ENCODE results near the gene PSTPIP1. TPM values are rescaled to one million over a fixed set of nuclear protein-coding genes. Genes with fewer than 3 reads are reported as not detected.

The PSTPIP1 gene
- total and polyA plus RNA-seq, 2 experiments from 2014 or later = 0.80 TPM; not detected in 1

- Histone ChIP-seq H2AFZ (no peak overlapping the region), H3K4me2 (ENCODE audit: unreplicated experiment) (no peak overlapping the region), H3K27ac (no peak overlapping the region), H3K9me2 (ENCODE audit: insufficient read depth) (no peaks in the 10 kb centered on the region), H3K36me3 (ENCODE audit: low read depth) (no peaks in the 10 kb centered on the region), H3K9me3 (ENCODE audit: low read depth) (no peaks in the 10 kb centered on the region), H3K27me3 (replicated peaks; ENCODE audit: insufficient read depth) (no peaks in the 10 kb centered on the region), H3K79me2 (ENCODE audit: insufficient read depth) (no peaks in the 10 kb centered on the region), H3K4me1 (ENCODE audit: insufficient read depth) (no peaks in the 10 kb centered on the region), H3K9ac (no peak overlapping the region), H3F3A (ENCODE audit: insufficient read depth) (no peaks in the 10 kb centered on the region), H3K4me3 (no peak overlapping the region), H4K20me1 (ENCODE audit: insufficient read depth) (no peaks in the 10 kb centered on the region)
- no peak for DNase-seq
- in situ Hi-C loops (cut with MboI) = no loop called here
- 80 to 88% methylated on average over 23 of the region's 23 CpGs for WGBS, 2 experiments (ENCODE audit: low coverage in 1 of 2, low lambda C conversion rate in 2 of 2, missing lambda C conversion rate in 2 of 2)
- TF ChIP-seq EZH2phosphoT487 (IDR thresholded peaks at IDR 0.05; ENCODE audit: insufficient read depth, low read depth) (no peak), EZH2 (IDR thresholded peaks at IDR 0.05; ENCODE audit: insufficient read depth, poor library complexity, severe bottlenecking) (no peak)
These were observed 19.5 kb downstream of the PSTPIP1 start for GRCh38 chr15:77014132-77015081.

DNA sequence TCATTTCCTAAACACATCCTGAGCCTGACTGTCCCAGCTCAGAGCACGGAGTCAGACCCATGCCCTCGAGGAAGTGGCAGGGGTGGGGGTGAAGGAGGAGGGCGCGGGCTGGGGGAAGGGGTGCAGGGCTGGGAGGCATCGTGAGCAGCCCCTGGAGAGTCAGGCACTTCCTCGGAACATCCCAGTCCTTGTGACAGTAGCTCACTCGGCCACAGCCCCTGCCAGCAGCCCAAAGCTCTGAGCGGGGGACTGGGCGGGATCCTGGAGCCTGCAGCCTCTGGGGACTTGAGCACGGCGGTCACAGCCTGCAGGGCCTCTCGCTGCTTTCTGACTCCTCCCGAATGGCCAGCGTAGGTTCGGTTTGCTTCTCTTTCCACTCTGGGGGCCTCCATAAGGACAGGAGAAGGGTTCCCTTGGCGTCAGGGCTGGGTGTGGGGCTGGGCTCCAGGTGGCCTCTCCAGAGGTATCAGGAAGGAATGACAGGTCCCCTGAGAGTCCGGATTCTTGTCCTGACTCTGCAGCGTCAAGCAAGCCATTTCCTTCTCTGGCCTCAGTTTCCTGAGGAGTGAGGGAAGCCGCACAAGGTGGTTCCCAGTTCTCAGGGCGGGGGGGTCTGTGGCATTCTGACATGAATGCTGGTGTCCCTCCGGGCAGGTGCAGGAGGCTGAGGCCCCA, 20.9 kb downstream of the PSTPIP1 start:
- Histone ChIP-seq H3K9me2 (ENCODE audit: insufficient read depth) (no peaks in the 10 kb centered on the region), H3K36me3 (ENCODE audit: low read depth) (no peaks in the 10 kb centered on the region), H3K4me3 (no peak overlapping the region), H3K4me2 (ENCODE audit: unreplicated experiment) (no peak overlapping the region), H3K27ac (no peak overlapping the region), H3K9me3 (ENCODE audit: low read depth) (no peaks in the 10 kb centered on the region), H2AFZ (no peak overlapping the region), H3K9ac (no peak overlapping the region), H4K20me1 (ENCODE audit: insufficient read depth) (no peaks in the 10 kb centered on the region), H3F3A (ENCODE audit: insufficient read depth) (no peaks in the 10 kb centered on the region), H3K79me2 (ENCODE audit: insufficient read depth) (no peaks in the 10 kb centered on the region), H3K4me1 (ENCODE audit: insufficient read depth) (peaks cover 4% of the 10 kb centered on the region; the same call in 1 of the 2 replicates), H3K27me3 (replicated peaks; ENCODE audit: insufficient read depth) (no peaks in the 10 kb centered on the region)
- DNase-seq = no peak
- in situ Hi-C loops (cut with MboI) = no loop called here
- 56 to 65% methylated on average over 17 to 21 of the region's 21 CpGs for WGBS, 2 experiments (ENCODE audit: low coverage in 1 of 2, low lambda C conversion rate in 2 of 2, missing lambda C conversion rate in 2 of 2)
- no peak for TF ChIP-seq EZH2 (IDR thresholded peaks at IDR 0.05; ENCODE audit: insufficient read depth, poor library complexity, severe bottlenecking)
- no peak for TF ChIP-seq EZH2phosphoT487 (IDR thresholded peaks at IDR 0.05; ENCODE audit: insufficient read depth, low read depth)

- Histone ChIP-seq H3K27ac (no peak overlapping the region), H3K27me3 (replicated peaks; ENCODE audit: insufficient read depth) (no peaks in the 10 kb centered on the region), H3F3A (ENCODE audit: insufficient read depth) (no peaks in the 10 kb centered on the region), H3K4me2 (ENCODE audit: unreplicated experiment) (no peak overlapping the region), H3K9me3 (ENCODE audit: low read depth) (no peaks in the 10 kb centered on the region), H2AFZ (no peak overlapping the region), H3K9ac (no peak overlapping the region), H3K9me2 (ENCODE audit: insufficient read depth) (no peaks in the 10 kb centered on the region), H3K4me3 (no peak overlapping the region), H3K79me2 (ENCODE audit: insufficient read depth) (no peaks in the 10 kb centered on the region), H3K36me3 (ENCODE audit: low read depth) (no peaks in the 10 kb centered on the region), H3K4me1 (ENCODE audit: insufficient read depth) (peaks cover 8% of the 10 kb centered on the region; the same call in 1 of the 2 replicates), H4K20me1 (ENCODE audit: insufficient read depth) (no peaks in the 10 kb centered on the region)
- in situ Hi-C loops (cut with MboI) = no loop called here
- no peak for DNase-seq
- WGBS, 2 experiments (ENCODE audit: low coverage in 1 of 2, low lambda C conversion rate in 2 of 2, missing lambda C conversion rate in 2 of 2) = 60 to 78% methylated on average over 3 of the region's 3 CpGs
- TF ChIP-seq EZH2phosphoT487 (IDR thresholded peaks at IDR 0.05; ENCODE audit: insufficient read depth, low read depth) (no peak), EZH2 (IDR thresholded peaks at IDR 0.05; ENCODE audit: insufficient read depth, poor library complexity, severe bottlenecking) (no peak)
These were observed 21.4 kb downstream of the PSTPIP1 start for GRCh38 chr15:77016321-77016695.

DNA sequence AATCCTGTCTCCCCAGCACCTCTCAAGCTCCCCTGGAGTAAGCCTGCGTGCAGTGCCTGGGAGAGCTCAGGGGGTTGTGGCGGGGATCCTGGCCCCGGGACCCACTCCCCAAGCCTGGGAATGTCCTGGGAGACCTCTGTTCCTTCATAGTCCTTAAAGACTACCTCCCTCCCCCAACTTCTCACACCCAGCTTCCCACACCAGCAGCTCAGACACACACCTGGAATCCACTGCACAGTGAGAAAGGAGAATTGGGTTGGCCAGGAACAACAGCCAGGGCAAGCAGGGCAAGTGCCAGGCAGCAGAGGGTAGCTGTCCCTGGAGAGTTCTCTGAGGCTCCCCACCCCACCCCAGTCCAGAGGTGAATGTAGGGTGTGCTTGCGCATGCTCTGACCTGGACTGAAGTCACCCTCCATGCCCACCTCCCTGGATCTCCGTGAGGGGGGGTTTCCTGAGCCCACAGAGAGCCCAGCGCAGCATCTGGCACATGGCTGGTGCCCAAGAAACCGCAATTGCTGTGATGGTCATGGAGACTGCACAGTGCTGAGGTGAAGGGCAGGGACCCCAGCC, 22.2 kb downstream of the PSTPIP1 start:
- DNase-seq = no peak
- Histone ChIP-seq H3K4me2 (ENCODE audit: unreplicated experiment) (no peak overlapping the region), H3K9me3 (ENCODE audit: low read depth) (no peaks in the 10 kb centered on the region), H3K9me2 (ENCODE audit: insufficient read depth) (no peaks in the 10 kb centered on the region), H3K9ac (no peak overlapping the region), H3K27me3 (replicated peaks; ENCODE audit: insufficient read depth) (no peaks in the 10 kb centered on the region), H3F3A (ENCODE audit: insufficient read depth) (no peaks in the 10 kb centered on the region), H2AFZ (no peak overlapping the region), H3K4me1 (ENCODE audit: insufficient read depth) (peaks cover 17% of the 10 kb centered on the region), H3K4me3 (no peak overlapping the region), H3K27ac (no peak overlapping the region), H3K36me3 (ENCODE audit: low read depth) (no peaks in the 10 kb centered on the region), H3K79me2 (ENCODE audit: insufficient read depth) (no peaks in the 10 kb centered on the region), H4K20me1 (ENCODE audit: insufficient read depth) (no peaks in the 10 kb centered on the region)
- TF ChIP-seq EZH2phosphoT487 (IDR thresholded peaks at IDR 0.05; ENCODE audit: insufficient read depth, low read depth) = no peak
- no peak for TF ChIP-seq EZH2 (IDR thresholded peaks at IDR 0.05; ENCODE audit: insufficient read depth, poor library complexity, severe bottlenecking)
- in situ Hi-C loops (cut with MboI) = no loop called here
- 91 to 94% methylated on average over 7 of the region's 7 CpGs for WGBS, 2 experiments (ENCODE audit: low coverage in 1 of 2, low lambda C conversion rate in 2 of 2, missing lambda C conversion rate in 2 of 2)

Measured in GM23248 (cell line).